IPS DF 19.7 (cell line): ENCODE results near the gene KLF6.

Experiments used
- DNase-seq: peaks from one replicate; pipeline ENCODE4 v3.0.0-alpha.2; 2013; ENCODE audit warnings: low read depth, low spot score

Gene KLF6

GRCh38 chr10:3787816-3788215 is 2.8 kb upstream of the KLF6 start:
- DNase-seq = no peak

DNA sequence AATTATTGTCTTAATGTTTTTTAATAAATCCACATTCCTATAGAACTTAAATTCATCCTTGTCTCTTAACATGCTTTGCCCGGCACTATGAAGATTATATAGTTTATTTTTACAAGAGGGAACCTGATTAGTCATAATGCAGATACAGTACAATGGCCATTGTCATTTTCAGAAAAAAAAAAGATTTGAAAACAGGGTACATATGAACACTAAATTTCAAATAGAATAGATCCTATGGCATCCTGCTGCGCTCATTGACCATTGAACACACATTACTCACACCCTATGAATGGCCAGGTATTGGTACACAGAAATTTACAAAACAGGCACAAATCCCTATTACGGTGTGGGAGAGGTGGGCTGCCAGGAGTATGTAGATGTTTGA is 2.0 kb upstream of the KLF6 start:
- no peak for DNase-seq

GRCh38 chr10:3786295-3787015 is 1.4 kb upstream of the KLF6 start:
- no peak for DNase-seq

DNA sequence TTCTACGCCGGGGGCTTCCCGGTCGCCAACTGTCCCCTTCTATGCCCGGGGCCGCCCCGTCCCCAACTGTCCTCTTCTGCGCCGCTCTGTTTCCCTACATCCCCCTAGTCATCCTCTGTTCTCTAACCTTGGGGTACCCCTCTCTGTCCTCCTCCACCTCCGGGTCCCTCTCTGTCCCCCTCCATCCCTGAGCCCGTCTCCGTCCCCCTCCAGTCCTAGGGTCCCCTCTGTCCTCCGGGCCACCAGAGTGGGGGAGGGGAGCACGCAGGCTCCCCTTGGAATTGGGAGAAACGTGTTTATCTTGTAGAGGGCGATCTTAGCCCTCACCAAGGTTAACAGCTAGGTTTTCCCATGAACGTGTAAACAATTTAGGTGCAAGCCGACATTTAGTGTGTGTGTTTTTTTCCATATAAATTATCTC is 852 bp upstream of the KLF6 start:
- DNase-seq = no peak

- DNase-seq = no peak
Measured at GRCh38 chr10:3785251-3785850, 342 bp upstream of the KLF6 start.

GRCh38 chr10:3783682-3784432 is 1.2 kb downstream of the KLF6 start:
- no peak for DNase-seq

GRCh38 chr10:3783316-3783681 is 1.7 kb downstream of the KLF6 start:
- no peak for DNase-seq

GRCh38 chr10:3782451-3783315 is 2.3 kb downstream of the KLF6 start:
- DNase-seq = no peak

GRCh38 chr10:3782146-3782450 is 2.9 kb downstream of the KLF6 start:
- DNase-seq = no peak

- no peak for DNase-seq
Measured at GRCh38 chr10:3781468-3782145, 3.4 kb downstream of the KLF6 start.

DNA sequence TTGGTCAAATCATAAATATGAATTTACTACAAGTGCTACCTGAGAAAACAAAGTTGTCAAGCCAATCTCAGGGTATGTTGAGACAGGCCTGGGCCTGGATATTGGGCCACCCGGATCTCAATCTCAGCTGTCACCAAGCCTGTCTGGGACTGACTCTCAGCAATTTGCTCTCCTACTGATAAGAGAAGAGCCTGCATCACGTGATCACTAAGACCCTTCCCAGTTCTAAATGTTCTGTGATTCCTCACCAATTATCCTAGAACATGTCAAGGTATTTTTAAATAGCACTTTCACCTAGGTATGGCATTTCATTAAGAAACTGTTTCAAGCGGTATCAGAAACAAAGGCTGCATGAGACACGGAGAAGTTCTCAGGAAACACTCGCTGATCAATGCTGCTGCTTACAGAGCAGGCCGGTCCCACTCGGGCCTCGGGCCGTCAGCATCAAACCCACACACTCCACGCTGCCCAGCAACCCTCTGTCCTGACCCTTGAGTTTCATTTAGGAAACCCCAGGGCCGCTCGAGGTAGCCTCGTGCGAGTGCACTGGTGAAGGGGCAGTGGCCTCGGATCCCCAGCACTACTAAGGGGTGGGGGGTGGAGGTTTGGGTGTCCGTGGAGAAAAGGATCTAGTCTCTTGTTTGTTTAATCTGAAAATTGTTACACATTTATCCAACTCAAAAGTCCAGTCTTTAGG is 4.1 kb downstream of the KLF6 start:
- no peak for DNase-seq

- no peak for DNase-seq
Measured at GRCh38 chr10:3780021-3780770, 4.8 kb downstream of the KLF6 start.

DNA sequence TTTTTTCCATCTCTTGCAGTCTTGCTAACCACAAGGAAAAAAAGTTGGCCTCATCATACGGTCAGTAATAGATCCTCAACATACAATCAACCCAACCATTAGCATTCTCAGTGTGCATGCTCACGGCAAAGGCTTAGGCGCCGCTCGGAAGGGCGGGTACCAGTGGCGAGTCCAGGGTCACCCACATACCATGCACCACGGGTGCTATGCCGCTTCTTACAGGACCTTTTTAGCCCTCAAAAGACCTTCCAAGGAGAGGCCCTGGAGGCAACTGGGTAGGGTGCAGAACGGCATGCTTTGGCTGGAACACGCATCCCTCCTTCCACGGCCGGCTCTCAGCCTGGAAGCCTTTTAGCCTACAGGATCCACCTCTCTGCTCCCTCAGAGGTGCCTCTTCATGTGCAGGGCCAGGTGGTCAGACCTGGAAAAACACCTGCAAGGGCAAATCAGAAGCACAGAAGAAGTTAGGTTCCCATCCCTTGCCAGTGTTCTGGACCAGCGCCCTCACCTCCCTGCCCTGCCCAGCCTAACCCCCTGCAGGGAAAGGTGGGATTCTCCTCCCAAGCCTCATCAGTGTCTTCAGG is 5.8 kb downstream of the KLF6 start:
- DNase-seq = no peak

DNA sequence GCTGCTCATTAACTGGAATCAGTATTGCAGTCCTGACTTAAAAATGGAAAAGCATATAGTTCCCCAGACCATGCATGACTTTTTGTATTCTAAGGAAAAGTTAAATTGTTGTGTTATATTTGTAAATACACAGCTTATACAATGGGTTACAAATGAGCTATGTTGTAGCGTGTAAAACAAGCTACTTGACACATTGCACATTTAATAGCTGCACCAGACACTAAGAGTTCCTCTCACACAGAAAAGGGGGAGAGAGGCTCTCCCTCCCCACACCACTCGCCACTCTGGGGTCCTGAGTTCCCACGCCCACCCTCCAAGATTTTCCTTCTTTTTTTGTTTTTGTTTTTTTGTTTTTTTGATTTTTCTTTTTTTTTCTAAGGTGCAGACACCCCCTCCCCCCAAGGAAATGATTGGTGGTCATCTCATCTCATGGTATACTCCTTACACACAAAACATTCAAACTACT is 6.3 kb downstream of the KLF6 start:
- no peak for DNase-seq

GRCh38 chr10:3777981-3778691 is 6.9 kb downstream of the KLF6 start:
- DNase-seq = no peak

- DNase-seq = no peak
Measured at GRCh38 chr10:3776796-3777571, 8.0 kb downstream of the KLF6 start.

DNA sequence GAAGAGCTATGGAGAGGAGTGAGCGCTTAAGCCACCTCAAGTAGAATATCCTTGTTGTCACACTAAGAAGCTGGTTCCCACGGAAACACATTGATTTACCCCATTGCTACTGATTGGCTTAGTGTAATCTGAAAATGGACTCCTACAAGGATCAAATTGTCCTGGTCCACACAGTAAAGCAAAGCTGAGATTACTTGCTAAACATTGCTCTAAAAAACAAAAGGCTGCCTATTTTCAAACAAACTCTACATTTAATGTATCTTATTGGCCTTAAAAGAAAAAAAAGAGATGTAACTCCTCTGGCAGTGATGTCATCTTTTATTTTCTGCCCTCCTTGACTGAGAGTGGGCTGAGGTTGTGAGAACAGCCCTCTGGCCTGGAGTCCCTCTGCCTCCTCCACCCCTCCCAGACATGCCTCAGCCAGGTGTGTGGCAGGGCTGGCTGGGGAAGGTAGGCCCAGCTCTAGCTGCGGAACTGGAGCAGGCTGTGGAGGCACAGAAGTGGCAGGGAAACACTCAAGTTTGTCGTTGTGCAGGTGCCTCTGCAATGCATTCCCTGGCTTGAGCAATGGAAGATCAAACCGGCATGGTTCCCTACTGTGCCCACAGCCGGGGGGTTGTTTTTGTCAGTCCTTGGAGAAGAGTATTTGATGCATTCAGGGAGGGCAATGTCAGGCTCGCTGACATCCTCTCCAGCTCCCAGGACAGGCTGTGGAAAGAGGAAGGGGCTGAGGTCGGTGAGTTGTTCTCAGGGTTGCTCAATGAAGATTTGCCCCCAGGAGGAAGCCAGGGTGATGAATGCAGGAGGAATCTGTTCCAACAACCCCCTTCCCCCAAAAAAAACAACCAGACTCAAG is 9.1 kb downstream of the KLF6 start:
- DNase-seq = peak; percentile 48
